Activated CD4-positive, alpha-beta T cell treated with anti-CD3 and anti-CD28 coated beads for 4 hours (primary cell): ENCODE measurements around the gene NPL.

Experiments
- DNase-seq, 2 donors: peaks; one replicate each; pipeline ENCODE4 v3.0.0-alpha.2; 2020

The NPL gene

DNA sequence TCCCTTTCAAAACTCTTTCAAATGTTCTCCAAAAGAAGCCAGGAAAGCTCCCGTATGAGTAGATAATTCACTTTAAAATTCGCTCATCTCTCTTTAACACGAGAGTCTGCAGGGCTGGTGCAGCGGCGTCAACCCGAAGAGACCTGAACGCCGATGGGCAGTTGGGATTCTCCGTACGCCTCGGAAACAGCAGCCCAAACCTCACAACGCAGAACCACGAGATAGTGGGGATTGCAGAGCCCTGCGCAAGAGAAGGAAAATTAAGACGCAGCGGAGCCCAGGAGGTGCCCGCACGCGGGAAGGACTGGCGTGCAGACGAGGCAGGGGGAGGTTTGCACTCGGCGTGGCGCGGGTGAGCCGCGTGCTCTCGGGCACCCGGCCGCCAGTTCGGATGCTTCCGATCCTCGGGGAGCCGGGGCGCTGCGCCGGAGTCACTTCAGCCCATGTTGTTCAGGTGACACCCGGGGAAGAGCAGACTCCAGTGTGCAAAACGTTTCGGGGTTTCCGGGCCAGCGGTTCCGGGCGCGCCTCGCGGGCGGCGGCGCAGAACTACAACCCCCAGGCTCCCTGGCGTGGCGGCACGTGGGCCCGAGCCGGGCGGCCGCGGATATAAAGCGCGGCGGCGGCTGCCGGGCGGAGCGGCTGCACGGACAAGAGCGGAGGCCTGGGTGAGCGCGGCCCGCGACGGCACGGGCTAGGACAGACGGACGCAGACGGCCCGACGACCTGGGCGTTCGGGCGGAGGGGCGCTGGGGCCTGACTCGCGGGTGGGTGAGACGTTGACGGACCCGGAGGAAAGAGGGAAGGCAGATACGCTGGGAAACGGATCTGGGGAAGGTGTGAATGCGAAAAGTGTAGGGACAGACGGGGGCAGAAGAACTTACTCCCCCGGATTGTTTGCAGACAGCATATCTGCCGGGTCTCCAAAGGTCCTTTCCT is at the start of gene NPL:
Gene NPL (plus strand): TSS at position 636 of the 939 bp plus-strand sequence. CDS start 4,599 bp downstream, outside the sequence.
- peak; percentile 80 to 83 for DNase-seq

- DNase-seq, result no peak
Observed at GRCh38 chr1:182740120-182740519, 49.5 kb upstream of the NPL start.

DNA sequence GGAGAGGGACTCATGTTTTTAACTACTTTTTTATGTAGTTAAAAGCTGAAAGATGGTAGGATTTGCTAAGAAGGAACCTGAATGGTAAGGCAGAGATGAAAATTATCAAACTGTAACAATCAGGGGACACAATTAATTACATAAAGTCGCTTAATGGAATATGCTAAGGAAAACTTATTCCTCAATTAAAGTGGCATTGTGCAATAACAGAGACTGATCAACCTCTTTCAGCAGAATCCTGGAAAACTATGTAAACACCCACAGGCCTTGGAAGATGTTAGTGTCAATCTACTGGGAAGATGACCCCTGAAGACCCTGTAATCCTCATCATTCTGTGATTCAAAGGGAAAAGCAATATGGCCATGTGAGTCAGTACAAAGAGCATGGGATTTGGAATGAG is 46.8 kb upstream of the NPL start:
- no peak for DNase-seq

DNA sequence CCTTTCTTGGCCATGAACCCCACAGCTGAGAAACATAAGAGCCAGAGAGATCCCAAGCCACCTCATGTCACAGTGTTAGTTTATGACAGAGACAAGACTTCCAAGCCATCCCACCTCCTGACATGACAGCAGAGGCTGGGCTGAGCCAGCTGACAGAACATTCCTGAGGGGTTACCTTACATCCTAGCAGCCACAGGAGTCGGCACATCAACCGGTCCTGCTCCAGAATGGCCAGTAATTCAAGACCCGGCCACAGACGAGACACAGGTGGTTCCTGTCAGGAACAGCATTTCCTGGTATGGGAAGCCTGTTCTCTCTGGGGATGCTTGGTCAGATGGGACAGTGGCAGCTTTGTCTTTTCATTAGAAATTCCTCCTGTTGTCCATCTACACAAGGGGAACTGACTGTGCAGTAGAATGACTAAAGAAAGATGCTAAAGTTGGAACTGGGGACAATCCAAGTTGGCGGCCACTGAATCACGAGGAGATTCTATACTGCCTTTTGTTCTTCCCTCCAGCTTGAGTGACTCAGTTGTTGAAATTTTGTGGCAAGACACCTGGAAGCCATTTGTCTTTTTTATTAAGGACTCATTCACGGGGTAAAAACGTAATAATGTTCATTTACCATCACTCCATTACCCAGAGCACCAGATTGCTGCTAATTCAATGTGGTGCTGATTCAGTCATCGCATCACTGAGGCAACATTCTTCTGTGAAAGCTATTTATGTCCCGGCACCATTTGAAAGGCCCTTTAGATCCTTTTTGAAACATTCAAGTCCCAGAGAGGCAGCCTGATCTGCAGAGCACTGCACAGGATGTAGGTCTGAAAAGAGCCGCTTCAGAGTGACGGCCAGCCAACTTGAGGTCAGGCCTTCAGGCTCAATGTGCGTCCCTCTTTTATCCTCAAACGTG is 37.2 kb upstream of the NPL start:
- DNase-seq, result no peak

DNA sequence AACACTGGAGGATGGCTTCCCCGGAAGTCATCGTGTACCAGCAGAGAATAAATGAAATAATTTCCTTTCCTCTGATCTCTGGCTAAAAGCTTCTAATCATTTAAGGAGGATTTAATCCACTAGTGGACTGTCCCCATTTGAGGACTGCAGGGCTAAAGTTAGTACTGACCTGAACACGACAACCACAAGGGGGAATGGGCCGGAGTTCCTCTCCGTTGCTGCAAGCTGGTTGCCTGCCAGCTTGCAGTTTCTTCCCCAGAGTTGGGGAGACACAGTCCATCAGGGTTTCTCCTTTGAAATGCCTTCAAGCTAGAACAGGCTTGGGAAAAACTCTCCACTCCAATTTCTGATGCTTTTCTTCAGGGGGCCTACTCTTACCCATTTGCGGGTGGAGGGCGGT is 35.5 kb upstream of the NPL start:
- DNase-seq, result no peak

DNA sequence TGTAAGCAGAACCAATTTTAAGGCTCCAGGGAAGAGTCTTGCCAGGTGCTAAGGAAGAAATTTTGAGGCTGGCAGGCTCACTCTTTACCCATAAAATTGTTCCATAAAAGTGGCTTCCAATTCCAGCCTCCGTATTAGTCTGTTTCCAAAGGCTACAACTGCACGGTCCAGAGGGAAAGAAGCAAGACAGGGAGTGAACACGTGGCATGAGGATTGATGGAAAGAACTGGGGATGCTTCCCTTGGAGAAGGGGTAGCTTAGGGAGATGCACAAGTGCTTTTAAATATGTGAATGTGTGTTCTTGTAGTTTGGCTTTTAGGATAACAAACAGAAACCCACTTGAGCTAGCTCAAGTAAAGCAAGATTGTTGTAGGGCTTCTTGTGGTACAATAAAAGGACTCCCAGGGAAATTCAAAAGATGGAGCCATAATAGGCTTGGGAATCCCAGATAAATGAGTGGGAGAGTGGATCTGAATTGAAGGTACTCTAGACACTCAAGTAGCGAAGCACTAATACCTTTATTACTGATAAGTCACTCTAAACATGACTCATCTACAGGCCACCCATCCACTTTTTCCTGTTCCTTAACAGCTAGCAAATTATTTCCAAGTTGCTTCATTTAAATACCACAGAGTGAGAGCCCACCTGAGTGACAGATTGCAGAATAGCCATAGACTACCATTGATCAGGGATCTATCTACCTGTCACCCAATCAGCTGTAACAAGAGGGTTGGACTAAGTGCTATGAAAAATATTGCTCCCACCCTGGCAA is 34.8 kb upstream of the NPL start:
- no peak for DNase-seq

DNA sequence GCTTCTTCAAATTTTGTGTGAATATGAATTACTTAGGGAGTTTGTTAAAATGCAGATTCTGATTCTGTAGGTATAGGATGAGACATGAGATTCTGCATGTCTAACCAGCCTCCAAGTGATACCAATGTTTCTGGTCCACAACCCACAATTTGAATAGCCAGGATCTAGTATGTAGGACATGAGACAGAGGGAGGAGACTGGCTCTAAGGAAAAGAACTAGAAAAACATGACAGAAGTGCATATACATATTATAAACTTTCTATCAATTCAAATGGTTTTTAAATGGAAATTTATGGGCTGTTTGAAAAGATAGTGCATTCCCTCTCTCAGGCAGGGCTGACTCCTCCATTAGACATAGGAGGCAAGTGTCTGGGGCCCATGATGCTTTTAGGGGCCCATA is 33.9 kb upstream of the NPL start:
- no peak for DNase-seq

GRCh38 chr1:182756423-182756822 is 33.1 kb upstream of the NPL start:
- no peak for DNase-seq

GRCh38 chr1:182761396-182762395 is 27.9 kb upstream of the NPL start:
- DNase-seq, result no peak

DNA sequence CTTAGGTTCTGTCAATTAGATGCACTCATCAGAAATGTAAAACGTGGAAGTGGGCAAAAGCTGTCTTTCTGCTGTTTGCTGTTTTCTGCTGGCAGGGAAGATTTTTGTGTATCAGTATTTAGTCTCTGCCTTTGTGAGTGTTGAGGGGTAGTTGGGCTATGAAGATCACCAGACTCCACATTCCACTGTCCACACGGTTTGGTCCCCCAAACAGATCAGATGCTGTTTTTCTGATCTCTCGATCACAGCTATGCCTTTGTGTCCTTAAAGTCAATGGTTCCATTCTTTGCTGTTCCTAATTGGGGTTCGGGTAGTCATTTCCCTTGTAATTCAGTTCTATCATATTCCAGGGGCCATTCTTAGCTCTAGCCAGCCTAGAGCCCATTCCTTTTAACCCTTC is 27.0 kb upstream of the NPL start:
- no peak for DNase-seq

GRCh38 chr1:182764029-182764727 is 25.4 kb upstream of the NPL start:
- no peak for DNase-seq

GRCh38 chr1:182765391-182765790 is 24.2 kb upstream of the NPL start:
- DNase-seq, result no peak

- no peak for DNase-seq
Observed at GRCh38 chr1:182766050-182766449, 23.5 kb upstream of the NPL start.

DNA sequence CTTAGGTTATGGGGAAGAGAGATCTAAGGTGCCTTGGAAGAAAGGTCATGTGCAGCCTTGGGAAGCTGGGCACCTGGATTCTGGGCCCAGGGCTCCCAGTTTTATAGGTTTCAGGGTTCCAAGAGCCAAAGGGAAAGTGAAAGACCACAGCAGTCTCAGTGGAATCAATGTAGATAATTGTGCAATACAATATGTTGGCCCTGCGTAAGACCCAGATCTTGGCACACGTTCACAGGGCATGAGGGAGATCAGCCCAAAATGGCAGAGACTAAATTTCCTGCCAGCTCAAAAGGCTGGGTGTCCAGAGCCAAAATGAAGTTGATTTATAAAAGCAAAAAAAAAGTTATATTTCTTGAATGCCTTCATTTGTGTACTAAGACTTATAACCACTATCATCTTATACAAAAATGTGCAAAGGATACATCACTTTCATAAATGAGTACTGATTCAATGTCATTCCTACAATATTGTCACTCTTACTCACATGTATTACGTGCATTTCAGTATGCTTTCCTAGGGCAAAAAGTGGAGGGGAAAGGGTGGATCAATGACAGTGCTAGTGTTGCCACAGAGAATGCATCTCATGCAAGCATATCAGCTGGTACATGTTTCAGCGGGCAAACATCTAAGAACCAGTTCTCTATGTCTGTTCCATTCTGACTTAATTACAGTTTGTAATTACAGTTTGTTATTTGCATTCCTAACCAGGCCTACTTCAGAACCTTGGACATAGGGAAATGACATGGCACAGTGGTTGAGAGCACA is 22.5 kb upstream of the NPL start:
- no peak for DNase-seq

GRCh38 chr1:182768963-182769362 is 20.6 kb upstream of the NPL start:
- no peak for DNase-seq

GRCh38 chr1:182770232-182770631 is 19.3 kb upstream of the NPL start:
- DNase-seq, result no peak

DNA sequence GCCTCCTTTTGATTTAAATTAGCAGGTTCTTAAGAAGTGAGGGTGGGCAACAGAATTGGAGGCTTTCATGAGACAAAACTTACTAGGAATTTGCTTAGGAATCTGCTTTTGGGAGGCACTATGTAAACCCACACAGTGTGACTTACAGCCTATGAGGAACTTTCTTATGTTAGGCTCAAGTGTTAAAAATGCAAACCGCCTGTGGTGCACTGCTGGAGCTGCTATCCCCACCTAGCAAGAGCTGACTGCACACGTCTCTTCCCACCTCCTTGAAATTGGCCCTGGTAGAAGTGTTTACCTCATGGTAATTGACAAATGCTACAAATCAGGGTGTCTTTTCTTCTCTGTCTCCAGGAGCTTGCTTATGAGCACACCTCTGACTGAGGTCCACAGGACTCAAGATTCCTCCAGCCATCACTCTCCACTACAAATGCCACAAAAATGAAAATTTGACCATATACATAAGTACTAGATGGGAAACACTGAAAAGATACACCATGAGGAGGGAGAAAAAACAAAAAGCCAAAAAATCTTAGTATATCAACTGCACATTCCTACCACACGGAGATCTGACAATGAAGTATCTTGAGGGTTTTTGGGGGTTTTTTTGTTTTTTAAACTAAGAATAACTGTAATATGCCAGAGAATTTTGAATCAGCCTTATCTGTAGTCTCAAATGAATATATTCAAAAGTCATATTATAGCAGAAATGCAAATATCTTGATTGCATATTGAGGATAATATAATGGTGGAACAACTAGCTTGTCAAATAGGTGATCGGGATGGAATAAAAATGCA is 18.2 kb upstream of the NPL start:
- DNase-seq, result no peak

DNA sequence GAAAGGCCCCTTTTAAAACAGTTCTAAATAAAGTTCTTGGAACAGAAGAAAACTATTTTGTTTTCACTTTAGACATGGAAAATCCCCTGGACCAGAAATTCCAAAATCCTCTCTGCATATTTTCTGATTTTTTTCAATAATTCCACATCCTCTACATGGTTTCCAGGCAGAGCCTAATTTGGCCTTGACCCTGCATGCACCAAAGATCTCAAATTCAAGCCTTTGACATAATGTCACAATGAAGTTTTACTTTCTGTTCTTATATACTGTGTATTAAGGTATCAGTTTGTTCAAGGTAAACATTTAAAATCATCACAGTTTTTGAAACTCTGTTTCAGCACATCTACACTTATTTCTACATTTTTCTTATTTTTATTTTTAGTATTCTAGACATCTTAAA is 12.2 kb upstream of the NPL start:
- DNase-seq, result no peak

GRCh38 chr1:182778862-182779261 is 10.7 kb upstream of the NPL start:
- DNase-seq, result no peak
